Measurements from ENCODE around the gene S100A5. TPM values are rescaled to one million over a fixed set of nuclear protein-coding genes. Genes with fewer than 3 reads are reported as not detected.

Gene S100A5
- total RNA-seq, 1 donor from 2014 or later, result not detected

DNA sequence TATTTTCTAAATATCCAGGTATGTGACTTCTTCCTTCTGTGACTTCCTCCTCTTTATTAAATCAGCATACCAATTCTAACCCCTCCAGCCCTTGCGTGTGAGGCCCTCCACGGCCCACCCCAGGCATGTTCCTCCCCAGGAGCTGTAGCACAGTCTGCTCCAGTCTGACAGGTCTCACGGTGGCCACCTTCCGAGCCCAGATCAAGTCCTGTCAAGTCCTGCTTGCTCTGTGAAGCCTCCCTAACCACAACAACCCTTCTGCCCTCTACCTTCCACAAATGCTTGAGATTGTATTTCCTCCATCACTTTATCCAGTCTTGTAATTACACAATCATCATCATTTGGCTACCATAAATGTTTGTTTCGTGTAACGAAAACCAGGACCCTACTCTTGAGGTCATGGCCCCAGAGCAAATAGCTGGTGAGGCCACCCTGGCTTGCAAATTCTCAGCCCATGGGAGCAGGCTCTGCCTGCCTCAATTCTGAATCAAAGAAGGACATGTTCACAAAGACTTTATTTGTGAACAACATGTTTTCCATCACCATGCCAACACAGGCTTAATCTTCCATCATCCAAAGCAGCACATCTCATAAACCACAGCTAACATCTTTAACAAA, 47.3 kb downstream of the S100A5 start:
- H3K27ac Mint-ChIP-seq, result no peak overlapping the region
- TF ChIP-seq, protein P1, sequence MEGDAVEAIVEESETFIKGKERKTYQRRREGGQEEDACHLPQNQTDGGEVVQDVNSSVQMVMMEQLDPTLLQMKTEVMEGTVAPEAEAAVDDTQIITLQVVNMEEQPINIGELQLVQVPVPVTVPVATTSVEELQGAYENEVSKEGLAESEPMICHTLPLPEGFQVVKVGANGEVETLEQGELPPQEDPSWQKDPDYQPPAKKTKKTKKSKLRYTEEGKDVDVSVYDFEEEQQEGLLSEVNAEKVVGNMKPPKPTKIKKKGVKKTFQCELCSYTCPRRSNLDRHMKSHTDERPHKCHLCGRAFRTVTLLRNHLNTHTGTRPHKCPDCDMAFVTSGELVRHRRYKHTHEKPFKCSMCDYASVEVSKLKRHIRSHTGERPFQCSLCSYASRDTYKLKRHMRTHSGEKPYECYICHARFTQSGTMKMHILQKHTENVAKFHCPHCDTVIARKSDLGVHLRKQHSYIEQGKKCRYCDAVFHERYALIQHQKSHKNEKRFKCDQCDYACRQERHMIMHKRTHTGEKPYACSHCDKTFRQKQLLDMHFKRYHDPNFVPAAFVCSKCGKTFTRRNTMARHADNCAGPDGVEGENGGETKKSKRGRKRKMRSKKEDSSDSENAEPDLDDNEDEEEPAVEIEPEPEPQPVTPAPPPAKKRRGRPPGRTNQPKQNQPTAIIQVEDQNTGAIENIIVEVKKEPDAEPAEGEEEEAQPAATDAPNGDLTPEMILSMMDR (IDR thresholded peaks at IDR 0.05; ENCODE audit: unreplicated experiment), result no peak
- no peaks in the 10 kb centered on the region for H3K9me3 Mint-ChIP-seq (ENCODE audit: low read depth)
- no peak overlapping the region for H3K4me3 Mint-ChIP-seq (ENCODE audit: low read depth)
- no peak for DNase-seq (ENCODE audit: low spot score, unreplicated experiment)
- peaks cover 11% of the 10 kb centered on the region for H3K27me3 Mint-ChIP-seq
- H3K36me3 Mint-ChIP-seq (ENCODE audit: insufficient read depth), result no peaks in the 10 kb centered on the region
- peaks cover 7% of the 10 kb centered on the region for H3K4me1 Mint-ChIP-seq (ENCODE audit: low read depth)

DNA sequence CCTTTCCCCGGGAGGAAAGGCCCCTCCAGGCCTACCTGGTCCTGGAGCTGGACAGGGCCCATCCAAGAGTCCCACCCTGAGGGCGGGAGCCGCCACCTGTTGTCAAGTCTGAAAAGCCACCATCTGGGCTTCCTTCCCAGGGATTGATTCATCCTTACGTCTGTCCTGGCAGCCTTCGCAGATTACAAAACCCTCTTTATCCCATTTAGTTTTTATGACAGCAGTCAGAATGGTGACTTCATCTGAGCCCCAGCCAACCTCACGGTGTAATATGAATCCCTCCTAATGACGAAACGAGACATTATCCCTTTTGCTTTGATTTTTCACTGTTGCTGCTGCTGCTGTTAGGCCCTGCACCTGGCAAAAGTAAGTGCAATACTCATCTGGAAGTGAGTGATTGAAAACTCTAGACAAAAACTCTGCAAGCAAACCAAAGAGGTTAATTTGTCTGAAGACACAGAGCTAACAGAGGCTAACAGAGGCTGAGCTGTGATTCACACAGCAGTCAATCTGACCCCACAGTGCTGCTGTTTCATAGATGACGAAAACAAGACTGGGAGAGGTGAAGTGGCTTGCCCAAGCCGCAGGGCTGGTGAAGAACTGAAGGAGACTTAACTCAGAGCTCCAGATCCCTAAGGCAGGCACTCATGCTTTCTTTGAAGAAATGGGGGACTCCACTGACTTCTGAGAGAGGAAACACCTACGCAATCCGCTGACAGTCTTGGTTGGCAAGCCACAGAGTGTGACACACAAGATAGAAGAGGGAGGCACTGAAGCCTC, 50.3 kb downstream of the S100A5 start:
- Mint-ChIP-seq H3K36me3 (ENCODE audit: insufficient read depth) (no peaks in the 10 kb centered on the region), H3K27ac (peak overlapping the region; percentile 75), H3K9me3 (ENCODE audit: low read depth) (no peaks in the 10 kb centered on the region), H3K27me3 (peaks cover 21% of the 10 kb centered on the region), H3K4me1 (ENCODE audit: low read depth) (peaks cover 7% of the 10 kb centered on the region), H3K4me3 (ENCODE audit: low read depth) (no peak overlapping the region)
- TF ChIP-seq, protein P1 (IDR thresholded peaks at IDR 0.05; ENCODE audit: unreplicated experiment), result no peak
- no peak for DNase-seq (ENCODE audit: low spot score, unreplicated experiment)

DNA sequence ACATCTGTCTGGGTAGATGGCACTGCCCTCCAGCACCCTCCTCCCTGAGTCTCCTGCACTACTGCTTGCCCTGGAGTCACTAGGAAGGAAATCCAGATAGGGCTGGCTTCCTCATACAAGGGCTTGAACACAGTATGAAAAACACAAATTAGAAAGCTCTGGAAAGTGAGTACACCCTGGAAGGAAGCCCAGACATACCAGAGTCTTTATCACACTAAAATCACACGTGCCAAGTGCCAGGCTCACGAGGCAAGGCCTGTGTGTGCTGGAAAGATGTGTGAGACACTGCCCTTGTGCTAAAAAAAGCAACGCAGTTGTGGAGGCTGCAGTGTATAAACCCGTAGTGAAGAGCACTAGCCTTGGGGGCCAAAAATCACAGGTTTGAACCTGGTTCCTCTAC, 52.0 kb downstream of the S100A5 start:
- TF ChIP-seq, protein P1 (IDR thresholded peaks at IDR 0.05; ENCODE audit: unreplicated experiment), result no peak
- no peak for DNase-seq (ENCODE audit: low spot score, unreplicated experiment)
- H3K36me3 Mint-ChIP-seq (ENCODE audit: insufficient read depth), result no peaks in the 10 kb centered on the region
- H3K27me3 Mint-ChIP-seq, result peaks cover 32% of the 10 kb centered on the region
- H3K9me3 Mint-ChIP-seq (ENCODE audit: low read depth), result no peaks in the 10 kb centered on the region
- peaks cover 7% of the 10 kb centered on the region for H3K4me1 Mint-ChIP-seq (ENCODE audit: low read depth)
- no peak overlapping the region for H3K27ac Mint-ChIP-seq
- no peak overlapping the region for H3K4me3 Mint-ChIP-seq (ENCODE audit: low read depth)

DNA sequence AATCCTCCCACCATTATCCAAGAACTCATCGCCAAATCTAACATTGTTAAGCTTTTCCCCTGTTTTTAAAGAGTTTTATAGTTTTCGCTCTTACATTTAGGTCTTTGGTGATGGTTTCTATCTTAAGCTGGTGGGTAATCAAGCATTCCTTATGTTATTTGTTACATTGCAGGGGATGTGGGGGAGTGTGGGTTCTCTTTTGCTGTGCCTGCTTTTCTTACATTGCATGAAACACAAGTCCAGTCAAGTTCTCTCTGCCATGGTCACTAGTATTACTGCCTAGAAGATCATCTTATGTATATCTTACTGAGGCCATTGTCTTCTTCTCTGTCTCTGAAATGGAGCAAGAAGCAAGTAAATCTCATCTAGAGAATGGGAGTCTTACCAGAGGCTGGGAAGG, 53.0 kb downstream of the S100A5 start:
- Mint-ChIP-seq H3K4me3 (ENCODE audit: low read depth) (no peak overlapping the region), H3K36me3 (ENCODE audit: insufficient read depth) (no peaks in the 10 kb centered on the region), H3K27me3 (peaks cover 28% of the 10 kb centered on the region), H3K4me1 (ENCODE audit: low read depth) (peaks cover 7% of the 10 kb centered on the region), H3K27ac (peak overlapping the region; percentile 3), H3K9me3 (ENCODE audit: low read depth) (no peaks in the 10 kb centered on the region)
- no peak for DNase-seq (ENCODE audit: low spot score, unreplicated experiment)
- TF ChIP-seq, protein P1 (IDR thresholded peaks at IDR 0.05; ENCODE audit: unreplicated experiment), result no peak

Other genes with a start within 250 kb of the S100A5 start
- gene PGLYRP3, start 228.0 kb downstream of the S100A5 start, total RNA-seq, result not detected in 2 replicates
- gene PGLYRP4, start 192.1 kb downstream of the S100A5 start, total RNA-seq, result not detected in 2 replicates
- 0.91 and 0.95 TPM in 2 replicates for gene S100A9, start 183.1 kb downstream of the S100A5 start, total RNA-seq
- gene S100A12, start 165.3 kb downstream of the S100A5 start, total RNA-seq, result not detected in 2 replicates
- gene S100A8, start 149.9 kb downstream of the S100A5 start, total RNA-seq, result not detected in 2 replicates
- gene S100A7A, start 124.4 kb downstream of the S100A5 start, total RNA-seq, result not detected in 2 replicates
- not detected in 2 replicates for gene S100A7, start 80.3 kb downstream of the S100A5 start, total RNA-seq
- 12.5 and 14.8 TPM in 2 replicates for gene S100A6, start 4.9 kb downstream of the S100A5 start, total RNA-seq
- gene S100A4, start 4.9 kb upstream of the S100A5 start, total RNA-seq, result 7.6 and 11.1 TPM in 2 replicates
- gene S100A3, start 8.3 kb upstream of the S100A5 start, total RNA-seq, result 0.46 and 1.5 TPM in 2 replicates
- 0.36 and 1.6 TPM in 2 replicates for gene S100A2, start 24.9 kb upstream of the S100A5 start, total RNA-seq
- gene S100A16, start 72.2 kb upstream of the S100A5 start, total RNA-seq, result 46.8 and 50.2 TPM in 2 replicates
- 1.4 and 2.8 TPM in 2 replicates for gene S100A14, start 75.4 kb upstream of the S100A5 start, total RNA-seq
- 63.6 and 67.5 TPM in 2 replicates for gene S100A13, start 86.6 kb upstream of the S100A5 start, total RNA-seq
- 0.80 TPM in 1 of 2 replicates, not detected in the other for gene S100A1, start 87.5 kb upstream of the S100A5 start, total RNA-seq
- gene CHTOP, start 93.1 kb upstream of the S100A5 start, total RNA-seq, result 128 and 129 TPM in 2 replicates
- 38.0 and 42.3 TPM in 2 replicates for gene SNAPIN, start 117.8 kb upstream of the S100A5 start, total RNA-seq
- gene ILF2, start 130.1 kb upstream of the S100A5 start, total RNA-seq, result 261 and 262 TPM in 2 replicates
- gene NPR1, start 137.8 kb upstream of the S100A5 start, total RNA-seq, result 0.41 and 0.51 TPM in 2 replicates
- gene INTS3, start 187.1 kb upstream of the S100A5 start, total RNA-seq, result 145 and 152 TPM in 2 replicates
- 29.5 and 36.6 TPM in 2 replicates for gene SLC27A3, start 234.5 kb upstream of the S100A5 start, total RNA-seq

All from progenitor cell of endocrine pancreas (in vitro differentiated cells).